Adrenal gland (tissue), 5 donors: ENCODE results near the gene GLIS1.

Experiments used
- POLR2A ChIP-seq, 2 donors: fragments of 450-650 bp; IDR thresholded peaks; one replicate each; pipeline ENCODE4 v1.6.1; 2017; ENCODE audit warnings: antibody characterized with exemption in 2 of 2, mild to moderate bottlenecking in 2 of 2, moderate library complexity in 1 of 2
- TF ChIP-seq, protein P1 (sequence below), 6 experiments: fragments of 450-650 bp in 4 of 6; fragments of 200-600 bp in 2 of 6; sonication (generic) in 1 of 6; IDR thresholded peaks; 1 replicate in 5 of 6; 2 replicates in 1 of 6; pipeline versions ENCODE4 v1.5.1 to v1.8.0; 2016 to 2021; ENCODE audit warnings: antibody characterized with exemption in 6 of 6, mild to moderate bottlenecking in 2 of 6, moderate library complexity in 1 of 6
- donor health status: DM: no; HTN: no; CAD: no.

DNA sequence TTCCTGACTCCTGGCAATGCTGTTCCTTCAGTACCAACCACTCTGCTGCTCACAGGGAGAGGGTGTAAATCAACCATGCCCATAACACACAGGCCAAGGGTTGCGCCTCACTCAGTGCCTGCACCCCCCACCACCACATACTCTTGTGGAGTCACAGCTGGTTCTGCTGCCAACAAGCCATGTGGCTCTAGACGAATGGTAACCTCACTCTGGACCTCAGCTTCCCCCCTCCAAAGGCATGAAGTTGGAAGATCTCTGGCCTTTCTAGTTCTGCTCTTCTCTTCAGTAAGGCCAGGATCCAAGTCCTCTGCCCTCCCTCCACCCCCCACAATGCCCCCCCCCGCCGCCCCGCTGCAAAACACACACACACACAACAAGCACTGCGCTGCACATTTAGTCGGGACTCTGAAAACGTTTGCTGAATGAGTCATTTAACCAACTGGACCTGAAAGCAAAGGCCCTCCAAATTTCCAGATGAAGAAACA lies 1.7 kb upstream of the GLIS1 start:
- TF ChIP-seq, protein P1, sequence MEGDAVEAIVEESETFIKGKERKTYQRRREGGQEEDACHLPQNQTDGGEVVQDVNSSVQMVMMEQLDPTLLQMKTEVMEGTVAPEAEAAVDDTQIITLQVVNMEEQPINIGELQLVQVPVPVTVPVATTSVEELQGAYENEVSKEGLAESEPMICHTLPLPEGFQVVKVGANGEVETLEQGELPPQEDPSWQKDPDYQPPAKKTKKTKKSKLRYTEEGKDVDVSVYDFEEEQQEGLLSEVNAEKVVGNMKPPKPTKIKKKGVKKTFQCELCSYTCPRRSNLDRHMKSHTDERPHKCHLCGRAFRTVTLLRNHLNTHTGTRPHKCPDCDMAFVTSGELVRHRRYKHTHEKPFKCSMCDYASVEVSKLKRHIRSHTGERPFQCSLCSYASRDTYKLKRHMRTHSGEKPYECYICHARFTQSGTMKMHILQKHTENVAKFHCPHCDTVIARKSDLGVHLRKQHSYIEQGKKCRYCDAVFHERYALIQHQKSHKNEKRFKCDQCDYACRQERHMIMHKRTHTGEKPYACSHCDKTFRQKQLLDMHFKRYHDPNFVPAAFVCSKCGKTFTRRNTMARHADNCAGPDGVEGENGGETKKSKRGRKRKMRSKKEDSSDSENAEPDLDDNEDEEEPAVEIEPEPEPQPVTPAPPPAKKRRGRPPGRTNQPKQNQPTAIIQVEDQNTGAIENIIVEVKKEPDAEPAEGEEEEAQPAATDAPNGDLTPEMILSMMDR (IDR thresholded peaks at IDR 0.05) = no peak
- TF ChIP-seq POLR2A (IDR thresholded peaks at IDR 0.05) = no peak
